NCI-H2171 (cell line): Measurements from ENCODE around the gene TLCD2.
"Not testable (repeated sequence)": the region's sequence is repeated elsewhere in the genome, so short reads cannot be mapped to it uniquely, and the experiment has no call there.

Source experiments
- DNase-seq: peaks from one replicate; lab custom pipeline; 2025; lab: John Stamatoyannopoulos, UW

The TLCD2 gene, protein sequence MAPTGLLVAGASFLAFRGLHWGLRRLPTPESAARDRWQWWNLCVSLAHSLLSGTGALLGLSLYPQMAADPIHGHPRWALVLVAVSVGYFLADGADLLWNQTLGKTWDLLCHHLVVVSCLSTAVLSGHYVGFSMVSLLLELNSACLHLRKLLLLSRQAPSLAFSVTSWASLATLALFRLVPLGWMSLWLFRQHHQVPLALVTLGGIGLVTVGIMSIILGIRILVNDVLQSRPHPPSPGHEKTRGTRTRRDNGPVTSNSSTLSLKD

DNA sequence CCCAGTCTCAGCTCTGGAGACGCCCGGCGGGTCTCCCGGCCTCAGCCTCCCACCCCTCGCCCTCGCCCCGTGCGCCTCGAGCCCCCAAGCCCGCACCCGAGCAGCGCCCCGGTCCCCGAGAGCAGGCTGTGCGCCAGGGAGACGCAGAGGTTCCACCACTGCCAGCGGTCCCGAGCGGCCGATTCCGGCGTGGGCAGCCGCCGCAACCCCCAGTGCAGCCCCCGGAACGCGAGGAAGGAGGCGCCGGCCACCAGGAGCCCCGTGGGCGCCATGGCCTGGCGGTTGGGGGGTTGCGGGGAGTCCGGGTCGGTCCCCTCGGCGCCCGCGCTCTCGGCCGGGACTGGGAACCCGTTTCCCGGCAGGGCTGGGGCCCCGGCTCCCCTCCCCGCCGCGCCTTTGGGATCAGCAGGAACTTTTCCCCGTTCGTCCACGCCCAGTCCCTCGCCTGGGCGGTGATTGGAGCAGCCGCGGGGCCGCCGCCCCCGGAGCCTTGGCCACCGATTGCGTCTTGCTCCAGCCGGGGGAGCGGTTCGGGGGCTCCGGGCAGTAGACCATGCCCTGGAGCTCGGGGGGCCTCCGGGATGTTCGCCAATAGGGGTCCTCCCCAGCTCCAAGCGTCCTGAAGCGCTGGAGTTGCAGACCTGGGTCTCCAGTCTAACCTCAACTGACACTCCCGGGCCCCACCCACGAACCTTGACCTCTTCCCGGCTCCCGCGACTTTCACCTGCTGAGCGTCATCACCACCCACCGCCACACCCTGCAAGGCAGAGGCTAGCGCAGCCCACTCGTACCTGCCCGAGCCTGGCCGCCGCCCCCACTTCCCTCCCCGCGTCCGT lies at the start of gene TLCD2:
TSS of gene TLCD2 (minus strand) at position 407 of the 836 bp plus-strand sequence. CDS start at position 272, 135 bp downstream.
- DNase-seq, result no peak

DNA sequence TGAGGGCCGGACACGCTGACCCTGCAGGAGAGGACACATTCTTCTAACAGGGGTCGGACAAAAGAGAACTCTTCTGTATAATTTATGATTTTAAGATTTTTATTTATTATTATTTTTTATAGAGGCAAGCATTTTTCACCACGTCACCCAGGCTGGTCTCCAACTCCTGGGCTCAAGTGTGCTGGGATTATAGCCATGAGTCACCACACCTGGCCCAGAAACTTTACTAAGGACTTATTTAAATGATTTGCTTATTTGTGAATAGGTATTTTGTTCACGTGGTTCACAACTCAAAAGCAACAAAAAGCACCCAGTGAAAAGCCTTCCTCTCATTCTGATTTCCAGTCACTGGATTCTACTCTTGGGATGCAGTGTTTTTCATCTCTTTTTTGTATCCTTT lies 49.4 kb upstream of the TLCD2 start:
- no peak for DNase-seq

DNA sequence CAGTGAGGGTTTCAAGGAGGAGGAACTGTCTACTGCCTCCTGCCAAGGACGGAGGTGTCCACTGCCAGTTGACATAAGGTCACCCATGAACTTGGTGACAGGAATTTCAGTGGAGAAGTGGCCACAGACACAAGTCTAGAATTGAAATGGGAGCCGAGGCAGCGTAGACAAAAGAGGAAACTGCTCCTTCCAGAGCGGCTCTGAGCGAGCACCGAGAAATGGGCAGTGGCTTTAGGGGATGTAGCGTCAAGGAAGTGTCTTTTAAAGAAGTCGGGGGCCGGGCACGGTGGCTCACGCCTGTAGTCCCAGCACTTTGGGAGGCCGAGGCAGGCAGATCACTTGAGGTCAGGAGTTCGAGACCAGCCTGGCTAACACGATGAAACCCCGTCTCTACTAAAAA lies 48.6 kb upstream of the TLCD2 start:
- no peak for DNase-seq

DNA sequence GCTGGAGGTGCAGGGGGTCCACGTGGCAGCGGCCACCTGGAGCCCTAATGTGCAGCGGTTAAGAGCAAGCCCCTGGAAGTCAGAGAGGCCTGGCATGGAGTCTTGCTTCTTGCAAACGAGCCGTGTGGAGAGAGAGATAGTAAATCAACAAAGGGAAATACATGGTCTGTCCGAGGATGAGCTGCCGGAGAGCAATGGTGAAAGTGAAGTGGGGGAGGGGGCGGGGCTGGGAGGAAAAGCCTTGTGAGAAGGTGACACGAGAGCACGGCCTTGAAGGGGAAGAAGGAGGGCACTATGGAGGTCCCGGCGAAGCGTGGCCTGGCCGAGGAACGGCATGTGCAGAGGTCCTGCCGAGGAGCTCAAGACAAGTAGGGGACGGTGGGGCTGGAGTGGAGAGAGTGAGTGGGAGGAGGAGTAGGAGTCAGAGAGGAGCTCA lies 45.7 kb upstream of the TLCD2 start:
- no peak for DNase-seq

DNA sequence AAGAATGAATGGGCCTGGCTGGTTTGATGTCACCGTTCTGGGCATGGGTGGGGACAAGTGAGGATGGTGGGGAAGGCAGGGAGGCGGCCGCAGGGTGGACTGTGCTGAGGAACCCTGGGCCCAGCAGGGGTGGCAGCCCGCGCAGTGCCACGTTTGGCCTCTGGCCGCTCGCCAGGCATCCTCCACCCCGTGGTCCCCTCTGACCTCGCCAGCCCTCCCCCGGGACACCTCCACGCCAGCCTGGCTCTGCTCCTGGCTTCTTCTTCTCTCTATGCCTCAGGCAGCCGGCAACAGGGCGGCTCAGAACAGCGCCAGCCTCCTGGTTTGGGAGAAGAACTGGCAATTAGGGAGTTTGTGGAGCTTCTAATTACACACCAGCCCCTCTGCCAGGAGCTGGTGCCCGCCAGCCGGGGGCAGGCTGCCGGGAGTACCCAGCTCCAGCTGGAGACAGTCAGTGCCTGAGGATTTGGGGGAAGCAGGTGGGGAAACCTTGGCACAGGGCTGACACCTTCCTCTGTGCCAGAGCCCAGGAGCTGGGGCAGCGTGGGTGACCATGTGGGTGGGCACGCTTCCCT lies 45.2 kb upstream of the TLCD2 start:
- DNase-seq, result peak; percentile 60

DNA sequence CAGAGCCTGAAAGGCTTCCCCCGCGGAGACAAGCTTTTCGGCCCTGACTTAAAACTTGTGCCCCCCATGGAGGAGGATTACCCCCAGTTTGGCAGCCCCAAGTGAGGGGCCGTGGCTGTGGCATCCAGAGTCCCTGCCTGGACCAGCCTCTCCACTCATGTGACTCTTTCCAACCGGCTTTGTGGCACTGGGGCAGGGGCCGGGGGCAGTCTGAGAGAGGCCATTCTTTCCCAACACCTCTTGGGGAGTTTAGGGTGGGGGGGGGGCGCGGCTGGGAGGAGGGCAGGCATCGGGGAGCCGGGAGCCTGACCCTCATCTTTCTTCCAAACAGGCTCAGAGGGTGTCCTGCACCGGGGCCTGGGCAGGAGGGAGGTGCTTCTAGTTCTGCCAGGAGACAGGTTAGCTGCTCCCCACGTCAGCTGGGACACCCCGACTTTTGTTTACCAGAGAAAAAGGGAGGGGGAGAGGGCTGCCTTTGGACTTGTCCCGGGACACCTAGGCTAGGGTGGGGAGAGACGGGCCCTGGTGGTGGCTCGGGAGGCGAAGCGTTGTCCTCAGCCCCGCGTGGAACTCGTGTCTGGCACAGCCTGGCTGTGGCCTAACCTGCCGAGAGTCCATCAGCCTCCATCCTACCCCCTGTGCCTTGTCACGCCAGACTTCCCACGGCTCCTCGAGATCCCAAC lies 44.4 kb upstream of the TLCD2 start:
- DNase-seq, result no peak

DNA sequence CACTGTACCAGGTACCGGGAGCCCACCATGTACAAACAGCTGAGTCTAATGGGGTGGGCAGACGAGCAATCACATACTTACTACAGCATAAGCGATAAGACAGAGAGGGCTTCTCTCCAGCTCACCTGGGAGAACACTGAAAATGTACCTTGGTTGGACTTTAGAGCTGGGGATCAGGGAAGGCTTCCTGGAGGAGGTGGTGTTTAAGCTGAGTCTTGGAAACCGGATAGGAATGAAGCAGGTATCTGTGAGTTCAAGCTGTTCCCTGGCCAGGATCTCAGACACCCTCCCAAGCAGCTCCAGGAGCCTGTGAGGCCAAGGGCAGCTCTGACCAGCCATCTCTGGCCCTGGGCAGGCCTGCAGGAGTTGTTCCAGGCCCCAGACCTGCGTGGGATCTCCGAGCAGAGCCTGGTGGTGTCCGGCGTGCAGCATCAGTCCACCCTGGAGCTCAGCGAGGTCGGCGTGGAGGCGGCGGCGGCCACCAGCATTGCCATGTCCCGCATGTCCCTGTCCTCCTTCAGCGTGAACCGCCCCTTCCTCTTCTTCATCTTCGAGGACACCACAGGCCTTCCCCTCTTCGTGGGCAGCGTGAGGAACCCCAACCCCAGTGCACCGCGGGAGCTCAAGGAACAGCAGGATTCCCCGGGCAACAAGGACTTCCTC lies 43.7 kb upstream of the TLCD2 start:
- no peak for DNase-seq

DNA sequence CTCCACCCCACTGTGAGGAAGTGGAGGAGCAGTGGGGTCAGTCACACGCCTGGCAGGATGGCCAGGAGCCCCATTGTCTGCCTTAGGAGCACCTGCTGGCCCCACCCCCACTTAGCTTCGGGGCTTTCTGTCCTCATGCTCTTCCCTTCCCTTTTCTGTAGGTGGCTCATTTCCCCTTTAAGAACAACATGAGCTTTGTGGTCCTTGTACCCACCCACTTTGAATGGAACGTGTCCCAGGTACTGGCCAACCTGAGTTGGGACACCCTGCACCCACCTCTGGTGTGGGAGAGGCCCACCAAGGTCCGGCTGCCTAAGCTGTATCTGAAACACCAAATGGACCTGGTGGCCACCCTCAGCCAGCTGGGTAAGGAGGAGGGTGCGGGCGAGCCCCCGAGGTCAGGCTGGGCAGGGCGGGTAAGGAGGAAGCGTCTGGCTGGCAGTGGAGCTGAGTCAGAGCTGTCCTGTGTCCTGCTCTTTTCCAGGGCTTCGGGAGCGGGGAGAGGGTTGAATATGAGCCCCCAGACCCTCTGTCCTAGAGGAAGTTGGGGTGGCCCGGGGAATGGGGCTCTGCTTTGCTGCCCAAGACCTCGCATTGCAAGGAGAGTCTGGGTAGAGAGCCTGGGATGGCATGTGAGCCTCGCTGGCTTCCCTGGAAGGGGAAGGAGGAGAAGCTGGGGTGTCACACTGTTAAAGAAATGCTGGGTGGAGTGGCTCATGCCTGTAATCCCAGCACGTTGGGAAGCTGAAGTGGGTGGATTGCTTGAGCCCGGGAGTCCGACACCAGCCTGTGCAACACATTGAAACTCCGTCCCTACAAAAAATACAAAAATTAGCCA lies 42.5 kb upstream of the TLCD2 start:
- DNase-seq, result no peak

DNA sequence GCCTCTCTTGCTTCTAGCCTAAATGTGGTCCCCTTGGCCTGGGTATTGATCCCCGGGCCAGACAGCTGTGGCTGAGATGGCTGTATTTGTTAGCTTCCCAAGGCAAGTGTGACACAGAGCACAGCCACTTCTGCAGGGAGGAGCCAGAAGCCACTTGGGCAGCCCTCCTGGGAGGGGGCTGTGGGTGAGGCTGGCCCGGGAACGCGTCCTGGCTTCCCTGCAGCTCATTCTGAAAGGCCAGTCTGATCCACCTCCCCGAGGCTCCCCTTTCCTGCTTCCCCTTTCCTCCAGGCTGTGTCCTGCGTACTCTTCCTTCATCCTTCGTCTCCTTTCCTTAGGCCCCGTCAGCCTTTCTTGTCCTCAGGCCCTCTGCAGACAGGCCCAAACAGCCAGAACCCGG lies 40.5 kb upstream of the TLCD2 start:
- no peak for DNase-seq

DNA sequence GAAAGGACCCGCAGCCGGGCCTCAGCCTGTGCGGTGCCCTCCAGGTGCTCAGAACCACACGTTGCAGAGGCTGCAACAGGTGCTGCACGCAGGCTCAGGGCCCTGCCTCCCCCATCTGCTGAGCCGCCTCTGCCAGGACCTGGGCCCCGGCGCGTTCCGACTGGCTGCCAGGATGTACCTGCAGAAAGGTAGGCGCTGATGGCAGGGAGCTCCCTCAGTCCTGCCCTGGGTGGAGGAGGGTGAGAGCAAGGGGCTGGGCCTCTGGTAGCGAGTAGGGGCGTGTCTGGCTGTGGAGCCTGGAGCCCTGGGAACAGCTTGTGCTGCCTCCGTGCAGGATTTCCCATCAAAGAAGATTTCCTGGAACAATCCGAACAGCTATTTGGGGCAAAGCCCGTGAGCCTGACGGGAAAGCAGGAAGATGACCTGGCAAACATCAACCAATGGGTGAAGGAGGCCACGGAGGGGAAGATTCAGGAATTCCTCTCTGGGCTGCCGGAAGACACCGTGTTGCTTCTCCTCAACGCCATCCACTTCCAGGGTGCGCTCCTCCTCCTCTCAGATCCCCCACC lies 36.9 kb upstream of the TLCD2 start:
- peak; percentile 98 for DNase-seq

DNA sequence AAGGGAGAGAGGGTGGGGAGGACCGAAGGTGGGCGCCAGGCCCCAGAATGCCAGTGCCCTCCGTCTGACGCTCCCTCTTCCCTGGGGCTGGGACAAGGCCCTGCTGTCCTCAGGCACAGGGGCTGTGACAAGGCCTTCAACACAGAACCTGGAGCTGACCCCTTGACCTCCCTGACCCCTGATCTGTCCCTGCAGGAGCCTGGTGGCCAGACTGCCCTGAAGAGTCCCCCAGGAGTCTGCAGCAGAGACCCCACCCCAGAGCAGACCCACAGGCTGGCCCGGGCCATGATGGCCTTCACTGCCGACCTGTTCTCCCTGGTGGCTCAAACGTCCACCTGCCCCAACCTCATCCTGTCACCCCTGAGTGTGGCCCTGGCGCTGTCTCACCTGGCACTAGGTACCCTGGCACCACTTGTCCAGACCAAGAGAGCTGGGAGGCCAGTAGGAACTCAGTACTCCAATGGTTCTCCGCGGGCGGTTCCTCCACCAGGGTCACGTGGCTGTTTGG lies 35.4 kb upstream of the TLCD2 start:
- no peak for DNase-seq

DNA sequence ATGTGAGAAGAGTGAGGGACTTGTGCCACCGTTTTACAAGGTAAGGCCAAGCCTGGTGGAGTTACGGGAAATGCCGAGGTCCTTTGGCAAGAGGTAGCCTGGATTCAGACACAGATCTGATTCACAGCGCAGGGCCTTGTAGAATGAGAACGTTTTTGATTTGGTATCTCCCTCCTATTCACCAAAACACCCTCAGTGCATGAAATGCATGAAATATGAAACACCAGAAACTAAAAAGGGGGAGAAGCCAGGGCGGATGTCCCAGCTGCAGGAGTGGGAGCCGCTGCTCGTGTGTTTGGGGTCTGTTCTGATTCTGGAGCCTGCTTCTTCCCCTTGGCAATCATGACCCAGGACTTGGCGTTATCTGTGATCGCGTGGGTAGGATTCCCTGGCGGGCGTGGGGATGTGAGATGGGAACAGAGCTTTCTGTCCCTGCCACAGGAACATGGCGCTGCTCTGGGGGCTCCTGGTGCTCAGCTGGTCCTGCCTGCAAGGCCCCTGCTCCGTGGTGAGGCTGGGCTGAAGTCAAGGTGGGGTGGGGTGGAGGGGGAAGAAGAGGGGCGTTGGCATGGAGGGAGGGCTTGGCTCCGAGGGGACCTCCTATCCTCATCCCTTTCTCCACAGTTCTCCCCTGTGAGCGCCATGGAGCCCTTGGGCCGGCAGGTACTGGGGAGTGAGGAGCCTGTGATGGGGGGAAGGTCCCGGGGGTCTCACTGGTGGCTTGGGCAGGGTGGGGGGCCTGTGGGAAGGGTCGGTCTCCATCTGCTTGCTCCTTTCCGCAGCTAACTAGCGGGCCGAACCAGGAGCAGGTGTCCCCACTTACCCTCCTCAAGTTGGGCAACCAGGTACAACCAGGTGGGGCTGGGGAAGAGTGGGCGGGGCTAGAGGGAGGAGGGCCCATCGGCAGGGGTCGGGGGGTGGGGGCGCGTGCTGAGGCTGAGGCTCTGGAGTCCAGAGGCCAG lies 34.7 kb upstream of the TLCD2 start:
- DNase-seq, result no peak

DNA sequence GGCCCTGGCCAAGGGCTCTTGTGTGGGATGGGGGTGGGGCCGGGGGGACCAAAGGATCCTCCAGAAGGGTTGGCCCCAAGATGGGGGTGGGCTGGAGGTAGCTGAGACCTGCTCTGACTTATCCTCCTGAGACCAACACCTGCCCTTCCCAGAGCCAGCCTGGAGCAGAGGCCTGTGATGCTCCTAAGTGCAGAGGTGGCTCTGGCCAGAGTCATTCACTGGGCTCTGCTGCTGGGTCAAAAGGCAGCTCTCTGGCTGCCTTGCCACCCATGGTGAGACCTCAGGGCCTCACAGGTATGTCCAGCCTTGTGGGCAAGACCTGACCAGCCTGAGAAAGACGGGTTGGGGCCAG lies 32.9 kb upstream of the TLCD2 start:
- DNase-seq, result no peak

DNA sequence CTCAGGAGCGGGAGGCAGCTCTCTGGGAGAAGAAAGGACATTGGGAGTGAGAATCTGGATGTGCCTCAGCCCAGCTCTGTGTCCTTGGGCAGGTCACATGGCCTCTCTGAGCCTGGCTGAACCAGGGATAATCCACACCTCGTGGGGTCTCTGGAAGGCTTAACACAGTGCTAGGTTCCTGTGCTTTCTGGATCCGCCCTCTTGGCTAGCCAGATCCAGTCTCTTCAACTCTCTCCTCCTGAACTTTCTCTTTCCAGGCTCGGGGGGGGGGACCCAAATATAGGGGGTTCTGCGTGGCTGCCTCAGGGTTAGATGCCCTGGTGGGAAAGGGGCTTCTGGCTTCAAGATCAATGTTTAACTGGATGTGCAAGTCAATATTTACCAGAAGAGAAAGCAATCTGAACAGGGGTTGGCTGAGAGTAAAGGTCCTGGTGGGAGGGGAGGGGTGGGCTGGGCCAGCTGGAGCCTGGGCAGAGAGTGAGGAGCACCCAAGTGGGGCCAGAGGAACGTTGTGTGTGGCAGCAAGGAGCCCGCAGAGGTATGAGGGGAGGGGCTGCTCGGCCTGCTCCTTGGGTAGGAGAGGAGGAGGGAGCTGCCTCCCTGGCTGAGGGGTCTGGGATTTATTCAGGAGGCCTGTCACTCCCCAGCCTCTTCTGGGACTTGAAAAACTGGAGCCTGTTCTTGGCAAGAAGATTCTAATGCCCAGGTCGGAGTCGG lies 32.4 kb upstream of the TLCD2 start, which contains the start of gene SERPINF2:
TSS of gene SERPINF2 (plus strand) at position 501 of the 717 bp plus-strand sequence. CDS start 2,125 bp downstream, outside the sequence.
- DNase-seq, result no peak

DNA sequence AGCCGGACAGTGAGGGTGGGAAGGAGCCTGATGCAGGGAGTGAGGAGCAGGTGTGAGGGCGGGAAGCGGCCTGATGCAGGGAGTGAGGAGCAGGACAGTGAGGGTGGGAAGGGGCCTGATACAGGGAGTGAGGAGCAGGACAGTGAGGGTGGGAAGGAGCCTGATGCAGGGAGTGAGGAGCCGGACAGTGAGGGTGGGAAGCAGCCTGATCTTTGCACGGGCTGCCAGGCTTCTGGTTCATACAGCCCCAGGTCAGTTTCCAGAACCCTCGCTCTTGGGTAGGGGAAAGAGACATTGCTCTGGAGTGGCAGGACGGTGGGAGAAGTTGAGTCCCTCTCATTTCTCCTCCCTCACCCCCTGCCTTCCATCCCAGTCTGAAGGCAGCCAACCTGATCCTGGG lies 31.7 kb upstream of the TLCD2 start:
- DNase-seq, result not testable (repeated sequence)

DNA sequence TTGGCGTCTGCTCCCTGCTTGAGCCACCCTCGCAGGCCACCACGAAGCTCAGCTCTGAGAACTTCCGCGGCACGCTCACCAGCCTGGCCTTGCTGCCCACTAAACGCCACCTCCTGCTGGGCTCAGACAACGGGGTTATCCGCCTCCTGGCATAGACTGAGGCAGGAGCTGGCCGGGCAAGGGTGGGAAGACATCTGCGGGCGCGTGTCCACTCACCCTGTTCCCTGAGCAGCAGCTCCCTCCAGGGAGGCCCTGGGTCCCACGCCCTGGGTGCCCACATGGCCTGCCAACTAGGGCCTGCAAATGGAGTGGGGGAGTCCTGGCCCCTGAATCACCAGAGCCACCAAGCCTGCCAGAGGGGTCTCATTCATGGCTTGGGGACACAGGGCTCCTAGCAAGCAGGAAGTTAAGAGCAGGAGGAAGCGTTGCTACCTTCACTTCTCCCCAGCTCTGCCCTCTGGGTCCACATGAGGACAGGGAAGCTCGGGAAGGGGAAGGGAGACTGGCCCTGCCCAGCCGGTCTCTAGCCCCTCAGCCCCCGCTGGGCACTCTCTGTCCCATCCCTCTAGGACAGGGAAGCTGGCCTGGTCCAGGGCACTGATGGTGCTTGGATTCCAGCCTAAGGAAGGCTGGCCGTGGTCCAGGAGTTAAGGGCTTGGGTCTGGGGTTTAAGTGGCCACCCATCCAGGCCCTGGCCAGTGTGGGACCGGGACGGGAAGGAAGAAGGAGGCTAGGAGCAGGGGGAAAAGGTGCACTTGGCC lies 27.5 kb upstream of the TLCD2 start:
- DNase-seq, result no peak

DNA sequence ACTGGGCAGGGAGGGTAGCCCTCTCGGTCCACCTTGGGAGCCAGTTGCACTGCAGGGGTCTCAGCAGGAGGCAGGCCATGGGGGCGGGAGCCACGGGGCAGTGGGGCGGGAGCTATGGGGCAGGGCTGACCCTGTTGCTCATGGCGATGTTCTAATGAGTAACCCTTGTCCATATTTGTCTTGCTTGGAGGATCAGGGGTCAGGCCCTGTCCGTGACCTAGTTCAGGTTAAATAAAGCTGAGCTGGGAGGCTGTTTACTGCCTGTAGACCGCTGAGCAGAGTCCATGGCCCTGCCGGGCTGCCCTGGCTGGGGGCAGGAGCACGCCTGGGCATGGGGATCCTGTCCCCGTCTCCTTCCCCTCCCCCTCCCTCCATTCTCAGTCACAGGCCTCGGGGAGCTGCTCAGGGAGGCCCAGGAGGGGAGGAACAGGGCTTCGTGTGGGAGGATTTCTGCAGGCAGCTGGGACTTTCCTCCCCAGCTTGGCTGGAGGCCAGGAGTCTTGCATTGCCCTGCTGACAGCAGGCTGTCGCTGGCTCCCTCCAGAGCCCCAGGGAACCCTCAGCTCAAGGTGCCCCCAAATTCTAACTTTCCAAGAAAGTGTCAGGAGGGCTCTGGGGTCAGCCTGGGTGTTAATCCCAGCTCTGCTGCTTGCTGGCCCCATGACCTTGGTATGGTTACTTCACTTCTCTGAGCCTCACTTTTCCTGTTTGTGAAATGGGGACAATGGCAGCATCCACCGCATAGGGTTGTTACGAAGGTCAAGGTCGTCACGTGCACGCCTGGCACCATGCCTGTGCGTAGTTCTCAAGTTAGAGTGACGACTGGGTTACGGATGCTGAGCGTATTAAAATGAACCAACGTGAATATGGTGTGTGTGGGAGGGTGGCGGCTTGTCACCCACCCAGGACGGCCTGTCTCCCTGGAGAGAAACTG lies 26.4 kb upstream of the TLCD2 start:
- DNase-seq, result peak; percentile 90
